HCT116 (cell line): ENCODE data around the gene DACT3.

Experiments
- CTCF ChIP-seq, 3 experiments: fragments of 200-600 bp in 1 of 3; sonication (generic) in 1 of 3; IDR thresholded peaks in 2 of 3; conservative IDR thresholded peaks in 1 of 3; 2 replicates each; pipeline ENCODE4 v1.5.1; 2012 to 2017; ENCODE audit warnings: low read depth in 2 of 3, low read length in 2 of 3, antibody characterized with exemption in 1 of 3, borderline replicate concordance in 1 of 3, control low read depth in 1 of 3, mild to moderate bottlenecking in 1 of 3, mixed read lengths in 1 of 3, mixed run types in 1 of 3, moderate library complexity in 1 of 3; ENCODE audit not compliant: insufficient read depth in 1 of 3
- EGR1 ChIP-seq: IDR thresholded peaks from 2 replicates; pipeline ENCODE4 v1.6.1; 2012; ENCODE audit warnings: low read depth
- MAX ChIP-seq: IDR thresholded peaks from 2 replicates; pipeline ENCODE4 v1.6.1; 2012
- POLR2A ChIP-seq: IDR thresholded peaks from 2 replicates; pipeline ENCODE4 v1.7.0; 2011; ENCODE audit warnings: borderline replicate concordance; ENCODE audit not compliant: insufficient read depth, insufficient read length; ENCODE audit errors: extremely low read depth
- POLR2AphosphoS5 ChIP-seq: IDR thresholded peaks from 2 replicates; pipeline ENCODE4 v1.6.1; 2011; ENCODE audit warnings: mild to moderate bottlenecking, low read depth, low read length, moderate library complexity
- SRF ChIP-seq: IDR thresholded peaks from 2 replicates; pipeline ENCODE4 v1.6.1; 2012; ENCODE audit warnings: low read depth
- ZFX ChIP-seq: fragments of 450-650 bp; IDR thresholded peaks from 2 replicates; pipeline ENCODE4 v1.6.1; 2017

- TF ChIP-seq POLR2AphosphoS5 (0 out of 2 replicates have a peak, but pooled peaks have one; percentile 21), SRF (no peak), POLR2A (no peak), ZFX (no peak), EGR1 (no peak), MAX (peak; percentile 76), CTCF (IDR thresholded peaks at IDR 0.05 in 2 of 3, conservative IDR thresholded peaks at IDR 0.05 in 1 of 3; ENCODE audit: borderline replicate concordance in 1 of 3, insufficient read depth in 1 of 3, low read depth in 2 of 3, low read length in 2 of 3) (no peak)
These were observed 36.4 kb upstream of the DACT3 start for GRCh38 chr19:46697204-46697960.
